ENCODE results near the gene M1AP.

M1AP gene

GRCh38 chr2:74689671-74690070 lies 41.5 kb upstream of the M1AP start:
- no peaks in the 10 kb centered on the region for H3K36me3 ChIP-seq (ENCODE audit: control insufficient read depth in 1 of 2, insufficient read depth in 2 of 2, low read depth in 1 of 2, low read length in 2 of 2)
- DNase-seq, result no peak
- H3K4ac ChIP-seq (ENCODE audit: low read depth in 1 of 2, low read length in 2 of 2), result no peak overlapping the region
- no peaks in the 10 kb centered on the region for H3K4me1 ChIP-seq (ENCODE audit: control insufficient read depth, insufficient read depth, low read depth, low read length)
- no peak overlapping the region for H2BK120ac ChIP-seq (ENCODE audit: low read depth, low read length)
- H3K18ac ChIP-seq (ENCODE audit: low read depth in 1 of 2, low read length in 2 of 2), result no peak overlapping the region
- H2BK12ac ChIP-seq (ENCODE audit: low read length in 2 of 2), result no peak overlapping the region
- H3K79me1 ChIP-seq (replicated peaks; ENCODE audit: low read length, poor library complexity, severe bottlenecking), result no peaks in the 10 kb centered on the region
- H3K27ac ChIP-seq (ENCODE audit: low read length, poor library complexity, severe bottlenecking), result no peak overlapping the region
- no peak overlapping the region for H3K14ac ChIP-seq (ENCODE audit: low read length in 2 of 2)
- H3K23ac ChIP-seq (ENCODE audit: low read length in 2 of 2), result no peak overlapping the region
- H4K8ac ChIP-seq (ENCODE audit: low read length), result no peak overlapping the region
- 73% methylated on average over 3 of the region's 3 CpGs for WGBS
- H3K4me3 ChIP-seq (ENCODE audit: insufficient read depth in 1 of 2, low read depth in 1 of 2, low read length in 2 of 2), result no peak overlapping the region
- H2AK5ac ChIP-seq (ENCODE audit: low read length, severe bottlenecking), result no peak overlapping the region
- no peak overlapping the region for H3K4me2 ChIP-seq (ENCODE audit: low read length, poor library complexity, severe bottlenecking)
- H2BK15ac ChIP-seq (ENCODE audit: low read depth, poor library complexity, severe bottlenecking), result no peak overlapping the region
- H3K9me3 ChIP-seq (ENCODE audit: control insufficient read depth, low read length), result no peaks in the 10 kb centered on the region
- H2BK5ac ChIP-seq (ENCODE audit: low read depth, low read length, poor library complexity, severe bottlenecking), result no peak overlapping the region
- peaks cover 0 to 29% of the 10 kb centered on the region in 2 experiments for H3K27me3 ChIP-seq (ENCODE audit: control insufficient read depth in 1 of 2, insufficient read depth in 1 of 2, low read length in 2 of 2)
- no peak overlapping the region for H2AFZ ChIP-seq (ENCODE audit: low read depth, low read length)
- no peak overlapping the region for H4K91ac ChIP-seq (ENCODE audit: low read length)
- H3K9ac ChIP-seq (ENCODE audit: low read length), result no peak overlapping the region

GRCh38 chr2:74688881-74689280 lies 40.8 kb upstream of the M1AP start:
- Histone ChIP-seq H2AFZ (ENCODE audit: low read depth, low read length) (no peak overlapping the region), H4K91ac (ENCODE audit: low read length) (no peak overlapping the region), H3K27ac (ENCODE audit: low read length, poor library complexity, severe bottlenecking) (no peak overlapping the region), H3K79me1 (replicated peaks; ENCODE audit: low read length, poor library complexity, severe bottlenecking) (no peaks in the 10 kb centered on the region), H3K23ac (ENCODE audit: low read length in 2 of 2) (no peak overlapping the region), H3K4me2 (ENCODE audit: low read length, poor library complexity, severe bottlenecking) (no peak overlapping the region), H2BK5ac (ENCODE audit: low read depth, low read length, poor library complexity, severe bottlenecking) (no peak overlapping the region), H3K18ac (ENCODE audit: low read depth in 1 of 2, low read length in 2 of 2) (no peak overlapping the region), H2BK15ac (ENCODE audit: low read depth, poor library complexity, severe bottlenecking) (no peak overlapping the region), H3K9ac (ENCODE audit: low read length) (no peak overlapping the region), H3K36me3 (ENCODE audit: control insufficient read depth in 1 of 2, insufficient read depth in 2 of 2, low read depth in 1 of 2, low read length in 2 of 2) (no peaks in the 10 kb centered on the region), H2BK120ac (ENCODE audit: low read depth, low read length) (no peak overlapping the region), H3K27me3 (ENCODE audit: control insufficient read depth in 1 of 2, insufficient read depth in 1 of 2, low read length in 2 of 2) (peaks cover 0 to 24% of the 10 kb centered on the region in 2 experiments), H3K14ac (ENCODE audit: low read length in 2 of 2) (no peak overlapping the region), H3K4me1 (ENCODE audit: control insufficient read depth, insufficient read depth, low read depth, low read length) (no peaks in the 10 kb centered on the region), H3K4me3 (ENCODE audit: insufficient read depth in 1 of 2, low read depth in 1 of 2, low read length in 2 of 2) (no peak overlapping the region), H3K4ac (ENCODE audit: low read depth in 1 of 2, low read length in 2 of 2) (no peak overlapping the region), H3K9me3 (ENCODE audit: control insufficient read depth, low read length) (no peaks in the 10 kb centered on the region), H4K8ac (ENCODE audit: low read length) (no peak overlapping the region), H2AK5ac (ENCODE audit: low read length, severe bottlenecking) (no peak overlapping the region), H2BK12ac (ENCODE audit: low read length in 2 of 2) (no peak overlapping the region)
- DNase-seq, result no peak
- 92% methylated on average over 1 of the region's 1 CpG for WGBS

GRCh38 chr2:74685408-74685807 lies 37.3 kb upstream of the M1AP start:
- 96% methylated on average over 2 of the region's 3 CpGs for whole genome bisulfite sequencing
- Histone ChIP-seq H3K14ac (ENCODE audit: low read length in 2 of 2) (no peak overlapping the region), H2BK5ac (ENCODE audit: low read depth, low read length, poor library complexity, severe bottlenecking) (no peak overlapping the region), H3K9me3 (ENCODE audit: control insufficient read depth, low read length) (no peaks in the 10 kb centered on the region), H2BK15ac (ENCODE audit: low read depth, poor library complexity, severe bottlenecking) (no peak overlapping the region), H3K4ac (ENCODE audit: low read depth in 1 of 2, low read length in 2 of 2) (no peak overlapping the region), H3K18ac (ENCODE audit: low read depth in 1 of 2, low read length in 2 of 2) (no peak overlapping the region), H3K4me2 (ENCODE audit: low read length, poor library complexity, severe bottlenecking) (no peak overlapping the region), H2BK12ac (ENCODE audit: low read length in 2 of 2) (no peak overlapping the region), H4K91ac (ENCODE audit: low read length) (no peak overlapping the region), H3K27ac (ENCODE audit: low read length, poor library complexity, severe bottlenecking) (no peak overlapping the region), H3K79me1 (replicated peaks; ENCODE audit: low read length, poor library complexity, severe bottlenecking) (no peaks in the 10 kb centered on the region), H2AK5ac (ENCODE audit: low read length, severe bottlenecking) (no peak overlapping the region), H3K4me1 (ENCODE audit: control insufficient read depth, insufficient read depth, low read depth, low read length) (no peaks in the 10 kb centered on the region), H3K27me3 (ENCODE audit: control insufficient read depth in 1 of 2, insufficient read depth in 1 of 2, low read length in 2 of 2) (peaks cover 0 to 10% of the 10 kb centered on the region in 2 experiments), H2AFZ (ENCODE audit: low read depth, low read length) (no peak overlapping the region), H3K23ac (ENCODE audit: low read length in 2 of 2) (no peak overlapping the region), H3K9ac (ENCODE audit: low read length) (no peak overlapping the region), H3K36me3 (ENCODE audit: control insufficient read depth in 1 of 2, insufficient read depth in 2 of 2, low read depth in 1 of 2, low read length in 2 of 2) (peaks cover 0 to 2% of the 10 kb centered on the region in 2 experiments), H2BK120ac (ENCODE audit: low read depth, low read length) (no peak overlapping the region), H4K8ac (ENCODE audit: low read length) (no peak overlapping the region), H3K4me3 (ENCODE audit: insufficient read depth in 1 of 2, low read depth in 1 of 2, low read length in 2 of 2) (no peak overlapping the region)
- DNase-seq, result no peak

- H2BK5ac ChIP-seq (ENCODE audit: low read depth, low read length, poor library complexity, severe bottlenecking), result no peak overlapping the region
- H2BK12ac ChIP-seq (ENCODE audit: low read length in 2 of 2), result no peak overlapping the region
- no peak overlapping the region for H4K91ac ChIP-seq (ENCODE audit: low read length)
- no peak overlapping the region for H2AK5ac ChIP-seq (ENCODE audit: low read length, severe bottlenecking)
- H3K27me3 ChIP-seq (ENCODE audit: control insufficient read depth in 1 of 2, insufficient read depth in 1 of 2, low read length in 2 of 2), result peaks cover 0 to 3% of the 10 kb centered on the region in 2 experiments
- no peaks in the 10 kb centered on the region for H3K79me1 ChIP-seq (replicated peaks; ENCODE audit: low read length, poor library complexity, severe bottlenecking)
- H2BK15ac ChIP-seq (ENCODE audit: low read depth, poor library complexity, severe bottlenecking), result no peak overlapping the region
- H3K4ac ChIP-seq (ENCODE audit: low read depth in 1 of 2, low read length in 2 of 2), result no peak overlapping the region
- no peak overlapping the region for H2AFZ ChIP-seq (ENCODE audit: low read depth, low read length)
- H3K36me3 ChIP-seq (ENCODE audit: control insufficient read depth in 1 of 2, insufficient read depth in 2 of 2, low read depth in 1 of 2, low read length in 2 of 2), result peaks cover 9 to 22% of the 10 kb centered on the region in 2 experiments
- H3K4me2 ChIP-seq (ENCODE audit: low read length, poor library complexity, severe bottlenecking), result no peak overlapping the region
- H3K14ac ChIP-seq (ENCODE audit: low read length in 2 of 2), result no peak overlapping the region
- H4K8ac ChIP-seq (ENCODE audit: low read length), result no peak overlapping the region
- no peaks in the 10 kb centered on the region for H3K9me3 ChIP-seq (ENCODE audit: control insufficient read depth, low read length)
- no peak overlapping the region for H3K4me3 ChIP-seq (ENCODE audit: insufficient read depth in 1 of 2, low read depth in 1 of 2, low read length in 2 of 2)
- no peak overlapping the region for H2BK120ac ChIP-seq (ENCODE audit: low read depth, low read length)
- no peaks in the 10 kb centered on the region for H3K4me1 ChIP-seq (ENCODE audit: control insufficient read depth, insufficient read depth, low read depth, low read length)
- no peak overlapping the region for H3K9ac ChIP-seq (ENCODE audit: low read length)
- H3K27ac ChIP-seq (ENCODE audit: low read length, poor library complexity, severe bottlenecking), result no peak overlapping the region
- no peak overlapping the region for H3K18ac ChIP-seq (ENCODE audit: low read depth in 1 of 2, low read length in 2 of 2)
- DNase-seq, result no peak
- H3K23ac ChIP-seq (ENCODE audit: low read length in 2 of 2), result no peak overlapping the region
These were observed 34.4 kb upstream of the M1AP start for GRCh38 chr2:74682501-74682900.
